Activated T-cell treated with anti-CD3 and anti-CD28 coated beads, Interleukin-2, amount 50 U/mL, for 4 hours (primary cell): ENCODE results near the gene SLC25A13. TPM values are rescaled to one million over a fixed set of nuclear protein-coding genes. Genes with fewer than 3 reads are reported as not detected.
"Not testable (repeated sequence)": the region's sequence is repeated elsewhere in the genome, so short reads cannot be mapped to it uniquely, and the experiment has no call there.

Experiments used
- ATAC-seq, 2 donors: fragments of 200-7000 bp; cut with Tn5 transposase; one replicate each; pipeline ENCODE4 v1.10.0; 2021
- DNase-seq: peaks from one replicate; pipeline ENCODE4 v3.0.0-alpha.2; 2020
- H3K27me3 Mint-ChIP-seq: one replicate; pipeline ENCODE4 v1.8.0; 2021; ENCODE audit warnings: low read depth, mixed read lengths
- H3K36me3 Mint-ChIP-seq: one replicate; pipeline ENCODE4 v1.8.0; 2022; ENCODE audit warnings: mixed read lengths; ENCODE audit not compliant: insufficient read depth
- H3K4me1 Mint-ChIP-seq: one replicate; pipeline ENCODE4 v1.8.0; 2021; ENCODE audit warnings: low read depth, mixed read lengths
- H3K4me3 Mint-ChIP-seq: one replicate; pipeline ENCODE4 v1.8.0; 2021; ENCODE audit warnings: mild to moderate bottlenecking, moderate library complexity, mixed read lengths
- H3K9me3 Mint-ChIP-seq: one replicate; pipeline ENCODE4 v1.8.0; 2021; ENCODE audit warnings: mixed read lengths
- total RNA-seq, 3 donors: library from RNA; stranded (reverse); gene quantifications; one replicate each; pipeline ENCODE4 v1.2.1, GENCODE V29; 2021

The SLC25A13 gene, protein sequence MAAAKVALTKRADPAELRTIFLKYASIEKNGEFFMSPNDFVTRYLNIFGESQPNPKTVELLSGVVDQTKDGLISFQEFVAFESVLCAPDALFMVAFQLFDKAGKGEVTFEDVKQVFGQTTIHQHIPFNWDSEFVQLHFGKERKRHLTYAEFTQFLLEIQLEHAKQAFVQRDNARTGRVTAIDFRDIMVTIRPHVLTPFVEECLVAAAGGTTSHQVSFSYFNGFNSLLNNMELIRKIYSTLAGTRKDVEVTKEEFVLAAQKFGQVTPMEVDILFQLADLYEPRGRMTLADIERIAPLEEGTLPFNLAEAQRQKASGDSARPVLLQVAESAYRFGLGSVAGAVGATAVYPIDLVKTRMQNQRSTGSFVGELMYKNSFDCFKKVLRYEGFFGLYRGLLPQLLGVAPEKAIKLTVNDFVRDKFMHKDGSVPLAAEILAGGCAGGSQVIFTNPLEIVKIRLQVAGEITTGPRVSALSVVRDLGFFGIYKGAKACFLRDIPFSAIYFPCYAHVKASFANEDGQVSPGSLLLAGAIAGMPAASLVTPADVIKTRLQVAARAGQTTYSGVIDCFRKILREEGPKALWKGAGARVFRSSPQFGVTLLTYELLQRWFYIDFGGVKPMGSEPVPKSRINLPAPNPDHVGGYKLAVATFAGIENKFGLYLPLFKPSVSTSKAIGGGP
- total RNA-seq: 10 to 100 TPM; 18.0 to 19.0 (median 18.3) TPM

DNA sequence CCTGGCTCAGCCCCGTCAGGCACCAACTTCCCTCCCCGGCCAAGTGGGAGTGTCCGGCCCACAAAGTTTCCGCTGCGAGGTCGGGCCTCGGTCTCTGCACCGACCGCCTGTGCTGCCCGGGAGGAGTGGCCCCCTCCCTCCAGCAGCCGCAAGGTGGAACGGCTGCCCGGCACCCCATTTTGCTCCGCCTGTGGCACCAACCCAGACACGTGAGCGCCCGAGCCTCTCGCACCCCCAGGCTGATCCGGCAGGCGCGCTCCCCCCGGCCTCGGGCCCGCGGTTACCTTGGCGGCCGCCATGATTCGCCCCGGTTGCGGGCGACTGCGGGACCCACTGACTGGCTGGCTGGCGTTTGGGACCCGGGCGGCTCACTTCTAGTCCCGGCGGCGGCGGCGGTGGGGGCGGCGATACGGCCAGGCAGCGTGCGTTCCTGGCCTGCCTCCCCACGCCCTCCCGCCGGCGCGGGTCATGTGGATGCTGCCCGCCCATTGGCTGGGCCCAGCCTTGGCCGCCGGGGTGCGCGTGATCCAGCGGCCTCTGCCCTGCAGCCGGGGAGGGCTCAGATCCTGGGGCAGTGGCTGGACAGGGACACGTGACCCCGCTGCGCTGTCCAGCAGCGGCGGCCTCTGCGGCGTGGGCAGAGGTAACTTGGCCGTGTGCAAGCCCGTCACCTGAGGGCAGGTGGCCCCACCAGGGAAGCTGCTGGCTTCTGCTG lies at the start of gene SLC25A13:
Gene SLC25A13, minus strand, starts transcription at position 441 of the 715 bp plus-strand sequence. Its CDS starts 142 bp downstream, at position 299.
- Mint-ChIP-seq H3K27me3 (no peaks in the 10 kb centered on the region), H3K36me3 (no peaks in the 10 kb centered on the region), H3K4me1 (peaks cover 42% of the 10 kb centered on the region), H3K4me3 (peak within 1 kb of the TSS; percentile 80), H3K9me3 (no peaks in the 10 kb centered on the region)
- DNase-seq (peak; percentile 42), ATAC-seq (peak; percentile 62 to 72)

DNA sequence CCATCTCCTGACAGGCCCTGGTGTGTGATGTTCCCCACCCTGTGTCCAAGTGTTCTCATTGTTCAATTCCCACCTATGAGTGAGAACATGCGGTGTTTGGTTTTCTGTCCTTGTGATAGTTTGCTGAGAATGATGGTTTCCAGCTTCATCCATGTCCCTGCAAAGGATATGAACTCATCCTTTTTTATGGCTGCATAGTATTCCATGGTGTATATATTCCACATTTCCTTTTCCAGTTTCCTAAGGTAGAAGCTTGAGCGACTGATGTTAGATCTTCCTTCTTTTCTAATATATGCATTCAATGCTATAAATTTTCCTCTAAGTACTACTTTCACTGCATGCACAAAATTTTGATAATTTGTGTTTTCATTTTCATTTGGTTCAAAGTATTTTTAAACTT lies 44.0 kb upstream of the SLC25A13 start:
- H3K4me1 Mint-ChIP-seq, H3K4me3 Mint-ChIP-seq, ATAC-seq, H3K9me3 Mint-ChIP-seq, H3K36me3 Mint-ChIP-seq, DNase-seq: not testable (repeated sequence)
- H3K27me3 Mint-ChIP-seq: peaks cover 11% of the 10 kb centered on the region

DNA sequence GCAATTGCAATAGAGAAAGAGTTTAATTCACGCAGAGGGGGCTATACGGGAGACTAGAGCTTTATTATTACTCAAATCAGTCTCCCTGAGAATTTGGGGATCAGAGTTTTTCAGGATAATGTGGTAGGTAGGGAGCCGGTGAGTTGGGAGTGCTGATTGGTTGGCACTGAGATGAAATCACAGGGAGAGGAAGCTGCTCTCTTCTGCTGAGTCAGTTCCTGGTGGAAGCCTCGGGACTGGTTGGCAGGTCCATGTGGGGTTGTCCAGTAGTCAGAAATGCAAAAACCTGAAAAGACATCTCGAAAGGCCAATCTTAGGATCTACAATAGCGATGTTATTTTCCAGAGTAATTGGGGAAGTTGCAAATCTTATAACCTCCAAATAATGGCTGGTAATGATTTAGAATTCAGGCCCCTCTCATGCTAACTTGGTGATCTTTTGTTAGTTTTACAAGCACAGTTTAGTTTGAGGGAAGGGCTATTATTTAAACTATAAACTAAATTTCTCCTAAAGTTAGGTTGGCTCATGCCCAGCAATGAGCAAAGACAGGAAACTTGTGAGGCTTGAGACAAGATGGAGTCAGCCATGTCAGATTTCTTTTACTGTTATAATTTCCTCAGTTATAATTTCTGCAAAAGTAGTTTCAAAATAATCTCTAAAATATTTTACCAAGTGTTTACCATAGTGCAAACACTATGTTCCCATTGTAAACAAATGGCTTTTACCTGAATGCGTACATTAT lies 39.4 kb upstream of the SLC25A13 start:
- DNase-seq (no peak), ATAC-seq (no peak)
- no peaks in the 10 kb centered on the region for H3K4me1 Mint-ChIP-seq
- H3K36me3 Mint-ChIP-seq: no peaks in the 10 kb centered on the region
- H3K9me3 Mint-ChIP-seq: peaks cover 4% of the 10 kb centered on the region
- H3K27me3 Mint-ChIP-seq: peaks cover 8% of the 10 kb centered on the region
- H3K4me3 Mint-ChIP-seq: no peak overlapping the region

DNA sequence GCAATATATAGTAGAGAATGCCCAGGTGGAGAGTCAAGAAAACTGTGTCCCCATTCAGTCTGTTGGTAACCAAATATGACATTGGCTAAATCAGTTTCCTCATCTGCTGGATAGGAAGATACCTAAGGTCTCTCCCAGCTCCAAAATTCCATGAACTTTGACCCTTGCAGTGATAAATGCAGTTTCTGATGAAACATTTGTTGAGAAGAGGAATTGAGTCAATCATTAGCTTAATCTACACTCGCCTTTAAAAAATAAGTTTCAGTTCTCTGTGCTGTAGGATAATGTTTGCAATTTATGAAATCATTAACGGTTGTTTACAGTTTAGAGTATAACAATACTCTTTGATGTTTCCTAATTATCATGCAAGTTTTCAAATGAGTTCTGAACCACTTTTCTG lies 38.0 kb upstream of the SLC25A13 start:
- Mint-ChIP-seq H3K9me3 (no peaks in the 10 kb centered on the region), H3K4me1 (no peaks in the 10 kb centered on the region), H3K4me3 (no peak overlapping the region), H3K27me3 (peaks cover 5% of the 10 kb centered on the region), H3K36me3 (no peaks in the 10 kb centered on the region)
- no peak for ATAC-seq
- DNase-seq: no peak

DNA sequence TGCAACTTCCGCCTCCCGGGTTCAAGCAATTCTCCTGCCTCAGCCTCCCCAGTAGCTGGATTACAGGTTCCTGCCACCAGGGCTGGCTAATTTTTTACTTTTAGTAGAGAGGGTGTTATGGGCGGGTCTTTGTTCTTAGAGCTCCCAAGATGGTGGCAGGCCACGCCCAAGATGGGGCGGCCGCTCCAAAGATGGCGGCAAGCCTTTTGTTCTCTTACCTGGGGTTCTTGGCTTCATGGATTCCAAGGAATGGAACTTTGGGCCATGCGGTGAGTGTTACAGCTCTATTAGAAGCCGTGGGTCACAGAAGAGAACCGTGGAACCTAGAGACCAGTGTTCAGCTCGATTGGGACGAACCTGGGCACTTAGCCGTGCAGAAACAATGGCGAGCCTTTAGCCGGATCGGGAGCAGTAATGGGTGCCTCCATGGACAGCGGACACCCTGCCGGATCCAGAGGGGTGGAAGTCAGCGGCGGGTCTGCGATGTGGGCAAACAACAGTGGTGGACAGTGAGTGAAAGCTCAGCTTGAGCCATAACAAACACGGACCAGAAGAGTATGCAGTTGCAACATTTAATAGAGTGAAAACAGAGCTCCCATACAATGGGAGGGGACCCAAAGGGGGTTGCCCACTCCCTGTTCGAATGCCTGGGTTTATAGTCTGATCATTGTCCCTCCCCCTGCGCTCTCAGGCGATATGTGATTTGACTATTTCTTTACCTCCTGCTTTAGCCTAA lies 36.5 kb upstream of the SLC25A13 start:
- ATAC-seq, DNase-seq, H3K36me3 Mint-ChIP-seq, H3K9me3 Mint-ChIP-seq, H3K4me1 Mint-ChIP-seq, H3K27me3 Mint-ChIP-seq, H3K4me3 Mint-ChIP-seq: not testable (repeated sequence)

DNA sequence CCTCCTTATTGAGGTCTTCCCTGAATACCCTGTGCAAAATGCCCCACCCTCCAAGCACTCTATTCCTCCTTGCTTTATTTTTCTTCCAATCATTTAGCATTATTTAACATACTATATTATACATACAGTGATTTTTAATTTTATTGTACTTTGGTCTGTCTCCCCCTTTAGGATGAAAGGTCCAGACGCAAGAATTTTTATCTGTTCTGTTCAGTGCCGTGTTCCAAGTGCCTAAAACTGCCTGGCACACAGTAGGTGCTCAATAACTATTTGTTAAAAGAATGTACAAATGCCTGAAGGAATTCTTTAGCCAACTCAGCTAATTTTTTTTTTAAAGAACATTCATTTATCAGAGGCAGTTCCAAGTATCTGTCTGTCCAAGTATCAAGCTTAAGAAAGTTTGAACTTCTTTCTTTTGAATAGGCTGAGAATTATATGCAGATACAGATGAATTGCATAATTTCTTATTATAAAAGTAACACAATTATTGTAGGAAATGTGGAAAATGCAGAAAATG lies 34.1 kb upstream of the SLC25A13 start:
- peaks cover 5% of the 10 kb centered on the region for H3K27me3 Mint-ChIP-seq
- H3K36me3 Mint-ChIP-seq: no peaks in the 10 kb centered on the region
- no peak overlapping the region for H3K4me3 Mint-ChIP-seq
- DNase-seq (no peak), ATAC-seq (no peak)
- no peaks in the 10 kb centered on the region for H3K9me3 Mint-ChIP-seq
- H3K4me1 Mint-ChIP-seq: no peaks in the 10 kb centered on the region

DNA sequence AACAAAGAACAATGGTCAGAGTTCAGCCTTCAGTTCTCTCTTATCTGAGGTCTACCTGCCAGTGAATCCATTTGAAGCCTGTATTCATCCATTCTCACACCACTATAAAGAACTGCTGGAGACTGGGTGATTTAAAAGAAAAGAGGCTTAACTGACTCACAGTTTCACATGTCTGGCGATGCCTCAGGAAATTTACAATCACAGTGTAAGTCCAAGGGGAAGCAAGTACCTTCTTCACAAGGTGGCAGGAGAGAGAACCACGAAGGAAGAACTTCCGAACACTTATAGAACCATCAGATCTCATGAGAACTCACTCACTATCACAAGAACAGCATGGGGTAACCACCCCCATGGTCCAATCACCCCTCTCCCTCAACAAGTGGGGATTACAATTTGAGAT lies 33.0 kb upstream of the SLC25A13 start:
- H3K4me3 Mint-ChIP-seq: no peak overlapping the region
- no peak for ATAC-seq
- DNase-seq: no peak
- H3K27me3 Mint-ChIP-seq: peaks cover 5% of the 10 kb centered on the region
- H3K9me3 Mint-ChIP-seq: no peaks in the 10 kb centered on the region
- H3K36me3 Mint-ChIP-seq: no peaks in the 10 kb centered on the region
- no peaks in the 10 kb centered on the region for H3K4me1 Mint-ChIP-seq

DNA sequence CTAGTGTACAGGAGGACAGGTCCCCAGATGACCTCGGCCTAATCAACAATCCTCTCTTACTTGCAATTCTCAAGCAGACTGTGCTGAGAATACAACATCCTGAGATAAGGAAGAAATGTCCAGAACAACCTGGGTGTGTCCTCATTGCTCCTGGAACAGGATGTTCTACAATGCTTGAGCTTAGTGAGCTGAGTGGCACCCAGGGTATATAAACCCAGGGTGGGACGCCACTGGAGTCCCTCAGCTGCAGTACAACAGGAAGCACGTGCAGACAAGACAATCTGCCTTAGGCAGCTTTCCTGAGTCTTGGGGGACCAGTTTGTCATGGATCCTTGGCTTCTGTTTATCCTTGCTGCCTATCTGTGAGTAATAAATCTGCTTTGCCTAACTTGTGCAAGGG lies 27.7 kb upstream of the SLC25A13 start:
- no peaks in the 10 kb centered on the region for H3K36me3 Mint-ChIP-seq

DNA sequence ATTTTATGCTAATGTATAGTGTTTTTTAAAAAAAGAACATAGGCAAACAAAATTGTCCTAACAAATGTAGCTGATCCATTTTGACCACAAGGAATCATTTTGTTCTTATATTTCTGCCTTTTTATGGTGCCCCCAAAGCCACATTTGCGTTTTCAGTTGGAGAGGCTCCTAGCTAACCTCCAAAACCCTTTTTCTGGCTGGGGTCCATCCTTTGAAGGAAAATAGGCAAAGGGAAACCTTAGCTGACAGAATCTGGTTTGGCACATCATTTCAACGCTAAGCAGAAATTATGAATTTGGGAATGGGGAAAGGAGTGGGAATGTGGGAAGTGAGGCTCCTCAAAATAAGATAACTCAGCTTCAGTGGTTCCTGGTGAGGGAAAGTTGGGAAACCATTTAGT lies 25.6 kb upstream of the SLC25A13 start:
- Mint-ChIP-seq H3K4me1 (no peaks in the 10 kb centered on the region), H3K27me3 (peaks cover 16% of the 10 kb centered on the region), H3K4me3 (no peak overlapping the region), H3K36me3 (no peaks in the 10 kb centered on the region), H3K9me3 (no peaks in the 10 kb centered on the region)
- no peak for DNase-seq
- ATAC-seq: no peak

More for the DNA sequence above, 27.7 kb upstream of the SLC25A13 start:
- ATAC-seq (no peak), DNase-seq (no peak)
- no peaks in the 10 kb centered on the region for H3K4me1 Mint-ChIP-seq
- H3K9me3 Mint-ChIP-seq: no peaks in the 10 kb centered on the region
- H3K4me3 Mint-ChIP-seq: no peak overlapping the region
- peaks cover 11% of the 10 kb centered on the region for H3K27me3 Mint-ChIP-seq

DNA sequence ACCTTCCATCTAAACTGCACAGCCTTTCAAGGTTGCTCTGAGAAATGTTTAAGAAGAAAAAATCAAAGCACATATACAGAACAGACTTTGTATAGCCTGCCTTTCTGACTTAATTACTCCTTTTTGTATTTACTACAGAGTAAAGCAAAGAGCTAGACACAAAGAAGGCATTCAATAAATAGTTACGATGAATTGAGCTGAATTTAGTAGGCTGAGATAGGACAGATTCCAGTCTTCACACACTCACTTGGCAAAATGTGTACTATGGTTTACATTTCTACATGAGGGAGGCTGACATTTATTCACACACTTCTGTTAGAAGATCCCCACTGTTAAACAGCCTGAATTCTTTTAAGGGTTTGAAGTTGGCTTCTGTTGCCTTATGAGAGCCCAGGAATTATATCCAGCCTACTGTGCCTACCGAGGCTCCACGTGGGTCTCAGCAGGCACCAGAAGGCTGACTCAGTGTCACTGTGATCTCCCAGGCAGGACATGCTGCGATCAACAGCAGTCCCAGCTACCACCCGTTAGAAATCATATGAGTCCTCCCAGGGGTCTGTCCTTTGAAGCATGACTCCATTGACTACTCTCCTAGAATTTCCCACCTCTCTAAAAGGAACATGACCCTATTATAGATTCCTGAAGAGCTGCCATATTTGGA lies 24.5 kb upstream of the SLC25A13 start:
- no peaks in the 10 kb centered on the region for H3K9me3 Mint-ChIP-seq
- ATAC-seq (no peak), DNase-seq (no peak)
- no peaks in the 10 kb centered on the region for H3K36me3 Mint-ChIP-seq
- peaks cover 16% of the 10 kb centered on the region for H3K27me3 Mint-ChIP-seq
- H3K4me3 Mint-ChIP-seq: no peak overlapping the region
- H3K4me1 Mint-ChIP-seq: no peaks in the 10 kb centered on the region

DNA sequence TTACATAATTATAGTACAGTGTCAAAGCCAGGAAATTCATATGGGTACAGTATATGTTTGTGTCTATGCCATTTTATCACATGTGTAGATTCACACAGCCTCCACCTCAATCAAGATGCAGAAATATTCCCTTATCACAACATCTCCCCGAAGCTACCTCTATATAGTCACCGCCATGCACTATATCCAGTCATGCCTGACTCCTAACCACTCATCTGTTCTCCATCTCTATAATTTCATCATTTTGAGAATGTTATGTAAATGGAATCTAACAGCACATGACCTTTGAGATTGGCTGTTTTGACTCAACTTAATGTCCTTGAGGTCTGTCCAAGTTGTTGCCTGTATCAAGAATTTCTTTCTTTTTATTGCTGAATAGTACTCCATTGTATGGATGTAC lies 22.3 kb upstream of the SLC25A13 start:
- Mint-ChIP-seq H3K27me3 (peaks cover 29% of the 10 kb centered on the region), H3K4me3 (no peak overlapping the region), H3K36me3 (no peaks in the 10 kb centered on the region), H3K9me3 (no peaks in the 10 kb centered on the region), H3K4me1 (no peaks in the 10 kb centered on the region)
- DNase-seq (no peak), ATAC-seq (peak; percentile 58 to 65)

DNA sequence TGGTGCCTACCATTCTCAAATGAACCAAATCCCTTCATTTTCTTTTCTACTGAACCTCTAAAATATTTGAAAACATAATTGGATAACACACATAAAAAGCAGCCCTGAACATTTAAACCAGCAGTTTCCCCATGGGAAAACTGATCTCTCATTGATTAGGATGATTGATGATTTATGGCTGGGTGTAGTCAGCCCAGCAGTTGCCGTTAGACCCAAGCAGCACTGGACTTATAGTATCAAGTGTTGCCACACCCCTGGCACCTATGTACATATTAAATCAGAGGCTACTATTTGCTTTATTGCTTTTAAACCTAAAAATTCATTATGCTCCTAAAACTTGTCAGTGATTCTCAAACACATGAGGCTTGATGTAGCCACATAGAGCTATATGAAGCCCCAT lies 20.2 kb upstream of the SLC25A13 start:
- ATAC-seq (no peak), DNase-seq (no peak)
- H3K9me3 Mint-ChIP-seq: no peaks in the 10 kb centered on the region
- peaks cover 29% of the 10 kb centered on the region for H3K27me3 Mint-ChIP-seq
- no peak overlapping the region for H3K4me3 Mint-ChIP-seq
- H3K4me1 Mint-ChIP-seq: no peaks in the 10 kb centered on the region
- no peaks in the 10 kb centered on the region for H3K36me3 Mint-ChIP-seq

DNA sequence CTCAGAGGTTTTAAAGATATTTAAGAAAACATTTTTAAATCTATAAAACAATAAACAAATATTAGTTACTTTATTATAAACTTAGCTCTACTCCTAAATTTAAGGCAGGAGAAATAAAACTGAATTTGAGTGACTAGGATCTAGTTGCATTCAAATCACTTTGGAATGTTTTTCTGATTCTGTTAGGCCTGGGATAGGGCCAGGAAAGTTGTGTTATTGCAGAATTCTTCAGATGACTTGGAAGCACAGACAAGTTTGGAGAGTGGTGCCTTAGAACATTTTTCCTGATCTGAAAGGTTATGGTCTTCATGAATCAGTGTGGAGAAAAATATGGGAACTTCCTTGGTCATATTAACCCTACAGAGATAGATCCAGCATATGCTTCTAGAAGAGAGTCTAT lies 15.6 kb upstream of the SLC25A13 start:
- DNase-seq (no peak), ATAC-seq (no peak)
- Mint-ChIP-seq H3K4me3 (no peak overlapping the region), H3K36me3 (no peaks in the 10 kb centered on the region), H3K27me3 (peaks cover 13% of the 10 kb centered on the region), H3K4me1 (no peaks in the 10 kb centered on the region), H3K9me3 (no peaks in the 10 kb centered on the region)
